ENCODE data around the gene KLRC1.
"Not testable (repeated sequence)": the region's sequence is repeated elsewhere in the genome, so short reads cannot be mapped to it uniquely, and the experiment has no call there.

KLRC1 gene

DNA sequence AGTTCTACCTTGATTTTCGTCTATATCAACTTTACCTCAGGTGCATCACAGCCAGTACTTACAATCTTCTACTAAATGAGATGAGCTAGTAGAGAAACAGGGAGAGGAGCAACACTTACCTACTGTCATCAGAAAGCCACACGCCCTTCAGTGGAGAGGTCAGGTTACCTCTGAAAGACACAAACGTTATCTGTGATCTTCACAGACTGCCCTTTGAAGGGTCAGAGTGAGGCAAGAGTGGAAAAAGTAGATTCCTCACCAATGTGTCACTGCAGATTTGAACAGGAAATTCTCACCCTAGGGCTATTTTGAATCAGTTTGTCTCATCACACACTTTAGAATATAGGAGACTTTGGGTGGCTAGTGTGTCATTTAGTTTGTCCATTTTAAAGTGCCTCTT is 31.0 kb downstream of the KLRC1 start:
- DNase-seq (ENCODE audit: low read depth in 1 of 2, low spot score in 1 of 2) = not testable (repeated sequence)

DNA sequence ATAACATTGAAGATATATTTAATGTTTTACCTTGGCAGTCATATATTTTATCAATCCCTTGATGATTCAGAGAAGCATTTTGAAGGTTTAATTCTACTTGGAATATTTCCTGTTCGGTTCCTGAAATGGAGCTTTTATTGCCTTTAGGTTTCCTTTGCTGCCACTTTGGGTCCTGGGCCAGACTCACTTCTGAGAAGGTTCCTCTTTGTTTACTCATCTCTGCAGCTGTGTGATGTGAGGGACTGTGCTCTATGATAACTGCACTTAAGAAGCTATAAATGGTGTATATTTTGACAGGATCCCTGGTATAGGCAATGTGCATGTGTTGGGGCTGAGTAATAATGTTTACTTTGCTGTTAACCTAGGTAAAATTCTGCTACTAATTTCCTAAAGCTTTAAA is 32.8 kb downstream of the KLRC1 start, which contains the start of gene KLRC3:
TSS of gene KLRC3 (minus strand) at position 262 of the 400 bp plus-strand sequence. CDS start at position 217, 45 bp downstream.
- DNase-seq (ENCODE audit: low read depth in 1 of 2, low spot score in 1 of 2) = not testable (repeated sequence)

DNA sequence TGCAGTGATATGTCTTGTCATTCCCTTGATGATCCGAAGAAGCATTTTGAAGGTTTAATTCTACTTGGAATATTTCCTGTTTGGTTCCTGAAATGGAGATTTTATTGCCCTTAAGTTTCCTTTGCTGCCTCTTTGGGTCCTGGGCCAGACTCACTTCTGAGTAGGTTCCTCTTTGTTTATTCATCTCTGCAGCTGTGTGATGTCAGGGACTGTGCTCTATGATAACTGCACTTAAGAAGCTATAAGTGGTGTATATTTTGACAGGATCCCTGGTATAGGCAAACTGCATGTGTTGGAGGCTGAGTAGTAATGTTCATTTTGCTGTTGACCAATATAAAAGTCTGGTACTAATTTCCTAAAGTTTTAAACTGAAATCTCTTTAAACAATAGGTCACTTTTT is 43.8 kb downstream of the KLRC1 start, which contains the start of gene KLRC4:
TSS of gene KLRC4 (minus strand) at position 366 of the 400 bp plus-strand sequence. CDS start at position 184, 182 bp downstream.
- no peak for DNase-seq (ENCODE audit: low read depth in 1 of 2, low spot score in 1 of 2)

DNA sequence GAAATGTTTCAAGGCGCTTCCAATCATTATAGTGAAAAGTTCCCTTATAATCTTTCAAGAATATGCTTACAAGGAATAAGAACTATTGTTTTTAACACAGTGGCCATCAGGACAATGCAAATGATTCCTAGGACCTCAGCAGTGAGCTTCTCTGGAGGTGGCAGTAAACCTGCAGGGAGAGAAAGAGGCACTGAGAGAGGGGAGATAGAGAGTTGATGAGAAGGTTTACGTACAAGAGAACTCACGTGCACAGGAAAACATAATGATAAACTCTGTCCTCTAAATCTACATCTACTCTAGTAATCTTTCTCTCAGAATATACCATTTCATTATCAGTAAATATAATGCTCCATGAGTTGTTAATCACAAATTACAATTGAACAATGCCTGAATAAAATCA is 44.3 kb downstream of the KLRC1 start:
- no peak for DNase-seq (ENCODE audit: low read depth in 1 of 2, low spot score in 1 of 2)

DNA sequence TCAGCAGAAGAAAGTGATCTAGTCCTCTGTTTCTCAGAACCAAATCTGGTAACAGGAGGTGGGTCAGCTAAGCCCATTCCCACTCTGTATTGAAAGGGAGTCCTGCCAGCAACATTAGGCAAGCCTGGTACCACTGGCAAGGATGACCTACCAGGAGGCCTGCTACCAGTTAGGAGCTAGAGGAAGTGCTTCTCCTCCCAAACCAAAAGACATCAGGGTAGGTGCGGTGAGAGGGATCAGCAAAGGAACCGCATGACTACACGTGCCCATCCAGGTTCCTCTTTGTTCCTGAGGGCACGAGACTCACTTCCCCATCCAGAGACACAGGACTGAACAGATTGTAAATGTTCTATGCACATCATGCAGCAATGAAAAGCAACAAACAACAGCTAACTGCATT is 46.5 kb downstream of the KLRC1 start:
- no peak for DNase-seq (ENCODE audit: low read depth in 1 of 2, low spot score in 1 of 2)

DNA sequence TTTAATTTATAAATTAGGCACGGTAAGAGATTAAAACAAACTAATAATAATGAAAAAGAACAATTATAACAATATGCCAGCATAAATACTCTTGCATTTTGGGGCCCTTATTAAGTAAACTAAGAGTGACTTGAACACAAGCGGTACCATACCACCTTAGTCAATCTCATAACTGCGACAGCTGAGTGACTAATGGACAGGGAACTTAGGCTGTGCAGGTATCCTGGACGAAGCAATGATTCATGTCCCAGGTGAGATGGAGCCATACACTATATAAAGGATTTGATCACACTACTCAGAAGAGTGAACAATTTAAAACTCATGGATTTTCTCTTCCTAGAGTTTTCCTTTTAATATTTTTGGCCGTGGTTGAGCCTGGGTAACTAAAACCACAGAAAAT is 47.9 kb downstream of the KLRC1 start:
- DNase-seq (ENCODE audit: low read depth in 1 of 2, low spot score in 1 of 2) = no peak

DNA sequence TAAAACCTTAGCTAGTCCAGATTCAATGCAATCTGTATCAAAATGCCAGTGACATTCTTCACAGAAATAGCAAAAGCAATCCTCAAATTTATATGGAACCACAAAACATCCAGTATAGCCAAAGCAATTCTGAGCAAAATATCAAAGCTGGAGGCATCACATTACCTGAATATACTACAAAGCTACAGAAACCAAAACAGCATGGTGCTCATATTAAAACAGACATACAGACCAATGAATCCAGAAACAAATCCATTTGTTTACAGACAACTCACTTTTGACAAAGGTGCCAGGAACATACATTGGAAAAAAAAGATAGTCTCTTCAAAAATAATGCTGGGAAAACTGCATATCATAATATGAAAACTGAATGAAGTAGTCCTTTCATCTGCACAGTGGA is 48.4 kb downstream of the KLRC1 start:
- no peak for DNase-seq (ENCODE audit: low read depth in 1 of 2, low spot score in 1 of 2)

DNA sequence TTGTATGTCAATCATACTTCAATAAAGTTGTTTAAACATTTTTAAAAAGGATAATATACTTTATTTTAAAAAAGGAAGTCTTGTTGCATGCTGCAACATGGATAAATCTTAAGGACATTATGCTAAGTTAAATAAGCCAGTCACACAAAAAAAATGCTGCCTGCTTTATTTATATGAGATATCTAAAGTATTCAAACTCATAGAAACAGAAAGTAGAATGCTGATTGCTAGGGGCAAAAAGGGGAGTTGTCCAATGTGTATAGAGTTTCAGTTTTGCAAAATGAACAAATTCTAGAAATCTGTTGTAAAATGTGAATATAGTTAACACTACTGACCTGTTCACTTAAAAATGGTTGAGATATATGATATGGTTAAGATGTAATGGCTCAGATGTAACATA is 52.3 kb downstream of the KLRC1 start:
- DNase-seq (ENCODE audit: low read depth in 1 of 2, low spot score in 1 of 2) = no peak

DNA sequence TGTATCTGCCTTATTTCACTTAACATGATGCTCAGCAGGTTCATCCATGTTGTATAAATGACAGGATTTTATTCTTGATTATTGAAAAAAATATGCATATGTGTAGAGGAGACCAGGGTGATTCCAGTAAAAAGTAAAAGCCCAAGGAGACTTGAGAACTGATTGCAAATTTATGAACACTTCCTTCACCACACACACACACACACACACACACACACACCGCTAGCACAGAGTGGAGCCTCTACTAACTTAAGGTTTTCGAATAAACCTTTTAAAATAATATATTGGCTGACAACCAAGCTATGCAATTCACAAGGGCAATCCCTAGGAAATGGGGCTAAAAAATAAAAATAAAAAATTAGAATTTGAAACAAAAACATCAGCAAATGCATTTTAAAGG is 55.0 kb downstream of the KLRC1 start:
- no peak for DNase-seq (ENCODE audit: low read depth in 1 of 2, low spot score in 1 of 2)

DNA sequence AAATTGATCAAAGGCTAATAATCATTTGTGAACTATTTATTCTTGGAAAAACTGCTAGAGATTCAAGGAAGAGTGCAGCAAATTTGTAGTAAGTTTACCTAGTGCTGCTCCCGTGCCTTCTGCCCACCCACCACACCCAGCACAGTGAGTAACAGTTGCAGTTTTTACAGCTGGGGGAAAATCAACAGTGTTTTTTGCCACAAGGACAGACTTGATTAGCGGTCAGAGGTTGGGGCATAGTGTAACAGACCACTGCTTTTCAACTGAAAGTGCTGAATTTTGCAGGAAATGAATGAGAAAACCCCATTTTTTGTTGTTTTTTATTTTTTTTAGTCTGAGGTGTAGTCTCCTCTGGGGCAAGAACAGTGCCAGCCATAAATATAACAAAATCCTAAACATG is 55.9 kb downstream of the KLRC1 start:
- no peak for DNase-seq (ENCODE audit: low read depth in 1 of 2, low spot score in 1 of 2)

DNA sequence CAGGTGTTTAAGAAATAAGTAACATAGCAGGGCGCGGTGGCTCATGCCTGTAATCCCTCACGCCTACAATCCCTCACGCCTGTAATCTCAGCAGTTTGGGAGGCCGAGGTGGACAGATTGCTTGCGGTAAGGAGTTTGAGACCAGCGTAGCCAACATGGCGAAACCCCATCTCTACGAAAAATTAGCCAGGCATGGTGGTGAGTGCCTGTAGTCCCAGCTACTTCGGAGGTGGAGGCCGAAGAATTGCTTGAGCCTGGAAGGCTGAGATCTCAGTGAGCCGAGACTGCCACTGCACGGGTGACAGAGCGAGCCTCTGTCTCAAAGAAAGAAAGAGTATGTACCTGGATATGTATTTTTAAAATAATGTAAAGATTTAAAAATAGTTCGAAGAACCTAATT is 57.0 kb downstream of the KLRC1 start:
- not testable (repeated sequence) for DNase-seq (ENCODE audit: low read depth in 1 of 2, low spot score in 1 of 2)

Data from stimulated activated CD4-positive, alpha-beta T cell treated with anti-CD3 and anti-CD28 coated beads, Interleukin-15, amount 100 ng/mL, for 1 hour (primary cell).